ENCODE measurements around the gene OR6C76.

DNA sequence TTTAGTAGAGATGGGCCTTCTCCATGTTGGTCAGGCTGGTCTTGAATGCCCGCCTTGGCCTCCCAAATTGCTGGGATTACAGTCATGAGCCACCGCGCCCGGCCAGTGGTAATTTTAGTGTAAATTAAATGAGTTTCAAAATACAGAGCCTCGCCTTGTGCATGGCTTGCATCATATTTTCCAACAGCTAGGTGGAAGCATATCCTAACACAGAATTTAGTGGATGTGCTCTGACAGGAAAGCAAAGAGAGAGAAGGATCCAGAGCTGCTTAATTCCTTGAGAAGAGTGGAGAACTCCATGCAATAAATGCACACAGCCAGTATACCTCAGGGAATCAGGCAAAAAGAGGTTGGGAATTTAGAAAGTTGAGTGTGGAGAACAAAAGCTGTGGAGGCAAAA lies 20.3 kb downstream of the OR6C76 start:
- TF ChIP-seq, protein P1, sequence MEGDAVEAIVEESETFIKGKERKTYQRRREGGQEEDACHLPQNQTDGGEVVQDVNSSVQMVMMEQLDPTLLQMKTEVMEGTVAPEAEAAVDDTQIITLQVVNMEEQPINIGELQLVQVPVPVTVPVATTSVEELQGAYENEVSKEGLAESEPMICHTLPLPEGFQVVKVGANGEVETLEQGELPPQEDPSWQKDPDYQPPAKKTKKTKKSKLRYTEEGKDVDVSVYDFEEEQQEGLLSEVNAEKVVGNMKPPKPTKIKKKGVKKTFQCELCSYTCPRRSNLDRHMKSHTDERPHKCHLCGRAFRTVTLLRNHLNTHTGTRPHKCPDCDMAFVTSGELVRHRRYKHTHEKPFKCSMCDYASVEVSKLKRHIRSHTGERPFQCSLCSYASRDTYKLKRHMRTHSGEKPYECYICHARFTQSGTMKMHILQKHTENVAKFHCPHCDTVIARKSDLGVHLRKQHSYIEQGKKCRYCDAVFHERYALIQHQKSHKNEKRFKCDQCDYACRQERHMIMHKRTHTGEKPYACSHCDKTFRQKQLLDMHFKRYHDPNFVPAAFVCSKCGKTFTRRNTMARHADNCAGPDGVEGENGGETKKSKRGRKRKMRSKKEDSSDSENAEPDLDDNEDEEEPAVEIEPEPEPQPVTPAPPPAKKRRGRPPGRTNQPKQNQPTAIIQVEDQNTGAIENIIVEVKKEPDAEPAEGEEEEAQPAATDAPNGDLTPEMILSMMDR (IDR thresholded peaks at IDR 0.05; ENCODE audit: low read length) = peak; percentile 15; the same call in 1 of the 2 replicates
- no peak for TF ChIP-seq EZH2 (optimal IDR thresholded peaks at IDR 0.05; ENCODE audit: low read depth, low read length)
- TF ChIP-seq EZH2phosphoT487 (IDR thresholded peaks at IDR 0.05; ENCODE audit: low read length) = no peak
